Islet precursor cell (in vitro differentiated cells): Measurements from ENCODE around the gene OR4F6.
"Not testable (repeated sequence)": the region's sequence is repeated elsewhere in the genome, so short reads cannot be mapped to it uniquely, and the experiment has no call there.

Experiments used
- DNase-seq: peaks from one replicate; pipeline ENCODE4 v3.0.0-alpha.2; 2018

The OR4F6 gene

GRCh38 chr15:101803209-101803608 lies at the start of gene OR4F6:
TSS of gene OR4F6 (plus strand) at chr15:101803509. CDS start at chr15:101805720, 2,211 bp downstream.
- DNase-seq = no peak

- DNase-seq = not testable (repeated sequence)
Observed at GRCh38 chr15:101764669-101765339, 38.5 kb upstream of the OR4F6 start.

DNA sequence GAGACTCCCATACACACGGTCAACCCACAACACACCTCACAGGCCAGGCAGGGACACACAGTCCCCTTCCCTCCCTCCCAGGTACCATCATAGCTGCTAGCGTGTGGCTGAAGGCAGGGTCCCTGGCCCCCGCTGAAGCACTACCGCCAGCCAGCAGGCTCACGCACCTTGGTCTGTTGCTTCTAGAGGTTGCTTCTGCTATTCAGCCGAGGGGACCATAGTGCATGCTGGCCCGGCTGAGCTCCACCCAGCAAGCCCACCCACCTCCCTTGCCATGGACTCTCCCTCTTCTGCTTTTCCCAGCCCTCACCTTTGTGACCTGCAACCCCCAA lies 38.0 kb upstream of the OR4F6 start:
- DNase-seq = not testable (repeated sequence)

- DNase-seq = no peak
Observed at GRCh38 chr15:101765772-101766456, 37.4 kb upstream of the OR4F6 start.

DNA sequence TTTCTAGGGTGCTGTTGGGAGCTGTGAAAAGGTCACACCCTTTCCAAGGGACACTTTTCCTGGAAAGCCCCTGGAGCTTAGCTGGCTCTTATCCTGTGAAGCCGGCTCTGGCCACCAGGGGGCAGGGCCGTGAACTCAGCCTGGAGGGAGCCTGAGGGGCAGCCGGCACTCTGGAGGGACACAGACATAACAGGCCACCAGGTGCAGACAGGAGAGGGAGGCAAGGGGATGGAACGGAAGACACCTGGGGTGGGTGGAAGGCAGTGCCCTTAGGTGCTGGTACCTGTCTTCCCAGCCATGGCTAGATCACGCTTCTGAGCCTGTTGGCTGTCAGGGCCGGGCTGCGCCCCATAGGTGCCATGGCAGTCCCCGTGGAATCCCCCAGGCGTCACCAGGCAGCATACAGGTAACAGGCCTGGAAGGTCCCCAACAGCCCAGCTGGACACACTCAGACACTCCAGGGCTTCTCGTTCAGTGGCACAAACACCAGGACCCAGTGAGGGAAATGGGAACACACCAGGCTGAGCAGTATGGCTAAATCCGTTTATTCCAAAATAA lies 36.1 kb upstream of the OR4F6 start:
- DNase-seq = not testable (repeated sequence)

- no peak for DNase-seq
Observed at GRCh38 chr15:101772921-101773320, 30.4 kb upstream of the OR4F6 start.

DNA sequence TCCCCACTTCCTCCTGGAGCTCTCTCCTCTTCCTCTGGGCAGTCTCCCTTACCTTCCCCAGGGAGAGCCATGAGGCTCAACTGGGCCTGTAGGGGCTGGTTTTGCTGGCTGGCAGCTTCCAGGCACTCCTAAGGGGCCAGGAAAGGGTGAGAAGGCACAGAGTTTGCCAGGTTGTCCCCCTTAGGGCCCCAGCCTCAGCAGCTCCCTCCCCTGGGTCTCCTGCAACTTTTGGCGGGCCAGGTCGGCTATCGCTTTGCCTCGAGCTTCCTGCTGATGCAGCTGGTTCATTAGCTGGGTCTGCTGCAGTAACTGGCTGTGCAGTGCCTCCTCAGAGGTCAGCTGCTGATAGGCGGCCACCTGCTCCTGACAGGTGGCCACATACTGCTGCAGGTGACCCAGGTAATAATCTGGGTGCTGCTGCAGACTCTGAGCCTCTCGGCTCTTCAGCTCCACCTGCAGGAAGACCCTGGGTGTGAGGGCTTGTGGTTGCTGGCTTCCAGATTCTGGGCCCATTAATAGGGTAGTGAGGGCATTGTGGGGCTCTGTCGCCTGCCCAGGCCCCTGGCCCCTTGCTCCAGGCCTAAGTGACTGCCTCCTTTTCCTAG lies 29.7 kb upstream of the OR4F6 start:
- DNase-seq = peak; percentile 64

DNA sequence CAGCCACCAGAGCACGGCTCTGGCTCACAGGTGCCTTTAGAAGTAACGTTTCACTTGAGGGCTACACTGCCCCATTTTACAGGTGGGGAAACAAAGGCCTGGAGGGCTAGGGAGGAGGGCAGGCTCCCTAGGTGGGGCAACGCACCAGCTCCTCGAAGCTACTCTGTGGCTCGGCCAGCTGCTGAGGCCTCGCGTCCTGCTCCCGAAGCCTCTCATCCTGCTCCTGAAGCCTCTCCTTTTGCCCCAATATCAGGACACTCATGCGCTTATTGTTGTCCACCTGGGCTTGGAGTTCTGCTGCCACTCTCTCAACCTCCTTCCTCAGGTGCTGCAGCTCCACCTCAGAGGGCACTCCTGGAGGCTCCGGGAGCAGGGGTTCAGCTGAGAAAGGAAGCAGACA lies 28.2 kb upstream of the OR4F6 start:
- no peak for DNase-seq

- DNase-seq = peak; percentile 60
Observed at GRCh38 chr15:101778576-101778975, 24.7 kb upstream of the OR4F6 start.

GRCh38 chr15:101780225-101780624 lies 23.1 kb upstream of the OR4F6 start:
- not testable (repeated sequence) for DNase-seq

- no peak for DNase-seq
Observed at GRCh38 chr15:101781928-101782327, 21.4 kb upstream of the OR4F6 start.

- no peak for DNase-seq
Observed at GRCh38 chr15:101784644-101785043, 18.7 kb upstream of the OR4F6 start.

DNA sequence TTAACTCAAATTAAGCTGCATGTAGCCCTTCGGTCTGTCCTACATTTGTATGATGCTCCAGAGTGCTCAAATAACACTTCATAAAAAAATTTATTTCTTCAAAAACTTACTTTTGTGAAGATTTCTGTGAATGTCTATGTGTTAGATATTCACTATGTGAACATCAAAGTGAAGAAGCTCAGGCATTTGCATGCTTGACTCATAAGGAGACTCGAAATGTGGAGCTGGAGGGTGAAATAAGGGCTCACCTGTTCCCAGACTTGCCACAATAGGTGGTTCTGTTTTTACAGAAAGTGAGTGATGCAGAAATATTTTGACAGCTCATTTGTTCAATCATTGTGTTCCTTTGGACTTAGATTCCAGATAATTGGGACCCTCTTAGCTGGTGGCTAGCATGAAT lies 16.9 kb upstream of the OR4F6 start:
- DNase-seq = not testable (repeated sequence)

GRCh38 chr15:101788001-101788400 lies 15.3 kb upstream of the OR4F6 start:
- DNase-seq = not testable (repeated sequence)

- not testable (repeated sequence) for DNase-seq
Observed at GRCh38 chr15:101788503-101789269, 14.6 kb upstream of the OR4F6 start.

- not testable (repeated sequence) for DNase-seq
Observed at GRCh38 chr15:101790748-101791147, 12.6 kb upstream of the OR4F6 start.

GRCh38 chr15:101793981-101794380 lies 9.3 kb upstream of the OR4F6 start:
- DNase-seq = not testable (repeated sequence)

DNA sequence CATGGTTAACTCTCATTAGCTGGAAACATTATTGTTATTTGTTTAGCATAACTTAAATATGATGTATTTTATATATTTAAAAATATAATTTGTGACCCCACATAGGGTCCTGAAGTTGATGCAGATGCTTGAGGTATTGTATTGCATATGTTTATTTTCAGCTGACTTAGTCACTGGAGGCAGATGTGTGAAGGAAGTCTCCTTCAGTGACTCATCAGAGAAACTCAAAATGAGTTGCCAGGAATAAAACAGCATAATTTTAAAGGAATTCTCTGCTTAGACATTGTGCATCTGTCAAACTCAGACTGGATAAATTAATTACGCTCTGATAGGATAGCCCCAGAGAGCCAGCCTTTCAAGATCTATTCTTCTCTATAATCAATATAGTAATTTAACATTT lies 7.9 kb upstream of the OR4F6 start:
- no peak for DNase-seq

DNA sequence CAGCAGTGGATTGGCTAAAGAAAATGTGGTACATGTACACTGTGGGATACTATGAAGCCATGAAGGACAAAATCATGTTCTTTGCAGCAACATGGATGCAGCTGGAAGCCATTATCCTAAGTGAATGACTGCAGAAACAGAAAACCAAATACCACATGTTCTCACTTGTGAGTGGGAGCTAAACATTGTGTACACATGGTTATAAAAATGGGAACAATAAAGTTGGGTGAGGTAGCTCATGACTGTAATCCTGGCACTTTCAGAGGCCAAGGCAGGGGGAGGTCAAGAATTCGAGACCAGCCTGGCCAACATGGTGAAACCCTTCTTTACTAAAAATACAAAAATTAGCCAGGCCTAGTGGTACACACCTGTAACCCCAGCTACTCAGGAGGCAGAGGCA lies 3.6 kb upstream of the OR4F6 start:
- DNase-seq = no peak

DNA sequence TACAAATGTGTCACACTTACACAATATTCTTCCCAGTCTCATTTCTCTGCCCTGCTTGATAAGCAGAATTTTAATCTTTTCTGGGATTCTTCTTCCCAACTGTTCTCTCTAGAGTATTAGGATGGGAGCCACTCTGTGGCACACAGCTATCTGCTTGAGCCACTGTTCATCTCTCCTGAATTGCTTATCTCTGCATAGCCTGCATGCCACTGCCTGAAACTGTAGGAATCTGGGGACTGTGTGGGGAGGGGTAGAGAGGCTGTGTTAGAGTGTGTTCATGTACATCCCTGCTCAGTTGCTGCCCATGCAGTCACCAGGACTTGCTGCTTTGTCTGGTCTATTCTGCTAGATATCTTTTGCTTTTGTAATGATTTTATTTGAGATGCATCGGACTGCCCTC lies 2.3 kb upstream of the OR4F6 start:
- no peak for DNase-seq

DNA sequence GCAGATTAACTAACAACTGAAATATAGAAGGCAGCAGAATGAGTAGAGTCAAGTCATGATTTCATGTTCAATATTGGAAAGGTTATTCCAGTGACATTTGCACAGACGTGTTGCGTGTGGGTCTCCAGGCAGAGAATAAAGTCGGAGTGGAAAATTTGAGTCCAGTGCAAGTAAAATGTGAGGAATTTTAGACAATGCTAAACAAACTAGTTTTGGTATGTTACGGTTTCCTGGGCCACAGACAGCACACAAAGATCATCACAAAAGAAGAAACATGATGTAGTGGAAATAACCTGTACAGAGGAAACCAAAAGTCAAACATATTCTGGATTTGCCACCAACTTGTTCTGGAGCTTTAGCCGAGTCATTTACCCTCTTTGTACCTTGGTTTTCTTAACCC lies 367 bp downstream of the OR4F6 start:
- DNase-seq = no peak

GRCh38 chr15:101804375-101804774 lies 1.1 kb downstream of the OR4F6 start:
- DNase-seq = no peak

GRCh38 chr15:101804941-101805340 lies 1.6 kb downstream of the OR4F6 start:
- no peak for DNase-seq
